GM12892 (cell line): Measurements from ENCODE around the gene RNF166.
A peak's percentile ranks its signal among the peaks of the same experiment; 100 is the strongest.

Experiments used
- DNase-seq: peaks from one replicate; pipeline ENCODE4 v3.0.0; 2011; ENCODE audit not compliant: insufficient read length
- FAIRE-seq: peaks from 2 replicates; lab custom pipeline; 2011; peaks lifted over from hg19 to GRCh38; lab: Jason Lieb, UNC
- POLR2A ChIP-seq: IDR thresholded peaks from 2 replicates; pipeline ENCODE4 v1.6.1; 2011; ENCODE audit warnings: low read depth, low read length, control low read depth
- POLR2AphosphoS5 ChIP-seq: IDR thresholded peaks from 2 replicates; pipeline ENCODE4 v1.6.1; 2011; ENCODE audit warnings: low read depth, low read length, control low read depth
- TAF1 ChIP-seq: IDR thresholded peaks from 2 replicates; pipeline ENCODE4 v1.6.1; 2011; ENCODE audit warnings: low read depth, mild to moderate bottlenecking, control low read depth, low read length, borderline replicate concordance

The RNF166 gene

GRCh38 chr16:88686062-88686438 is 20.2 kb downstream of the RNF166 start:
- DNase-seq (no peak), FAIRE-seq (no peak)
- no peak for TF ChIP-seq POLR2AphosphoS5
- no peak for TF ChIP-seq TAF1
- TF ChIP-seq POLR2A = no peak

DNA sequence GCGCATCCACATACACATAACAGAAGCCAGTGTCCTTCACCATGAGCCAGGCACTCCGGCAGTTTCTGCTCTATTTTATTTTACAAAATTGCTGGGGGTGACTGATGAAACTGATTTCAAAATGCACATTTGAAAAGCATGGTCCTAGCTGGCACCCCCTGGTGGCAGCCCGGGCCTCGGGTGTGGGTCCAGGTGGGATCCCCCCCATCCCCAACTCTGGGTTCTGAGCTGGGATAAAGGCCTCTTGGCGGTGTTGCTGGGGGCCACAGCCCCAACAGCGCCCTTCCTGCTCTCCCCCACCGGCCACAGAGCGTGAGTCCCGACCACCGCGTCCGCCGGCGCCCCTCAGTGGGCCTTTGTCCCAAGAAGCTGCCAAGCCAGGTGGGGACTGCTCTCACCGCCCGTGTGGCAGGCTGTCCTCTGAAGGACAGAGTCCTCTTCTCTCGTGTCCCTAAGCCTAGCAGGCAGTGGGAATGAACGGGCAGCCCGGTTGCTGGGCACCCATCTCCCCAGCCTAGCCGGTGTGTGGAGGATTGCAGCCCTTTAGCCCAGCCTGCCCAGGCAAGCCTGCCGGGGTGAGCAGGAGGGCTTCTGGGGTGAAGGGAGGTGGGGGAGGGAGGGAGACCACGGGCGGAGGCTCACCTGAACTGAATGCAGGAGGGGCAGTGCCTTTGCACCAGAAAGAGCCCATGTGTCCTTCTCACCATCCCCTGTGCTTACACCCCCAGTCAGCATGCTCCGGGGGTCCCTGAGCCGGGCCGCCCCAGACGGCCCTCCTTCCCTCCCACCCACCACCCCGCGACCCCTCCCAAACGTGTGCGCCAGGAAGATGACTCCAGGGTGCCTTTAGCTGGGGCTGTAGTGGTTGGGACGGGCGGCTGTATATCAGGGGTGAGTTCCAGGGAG is 20.8 kb downstream of the RNF166 start:
- DNase-seq (no peak), FAIRE-seq (no peak)
- TF ChIP-seq POLR2AphosphoS5 = no peak

- no peak for DNase-seq
- TF ChIP-seq TAF1 = no peak
- no peak for TF ChIP-seq POLR2AphosphoS5
- TF ChIP-seq POLR2A = no peak
- no peak for FAIRE-seq
Measured at GRCh38 chr16:88684569-88685155, 21.5 kb downstream of the RNF166 start.

GRCh38 chr16:88681709-88682451 is 24.3 kb downstream of the RNF166 start:
- TF ChIP-seq TAF1 (no peak), POLR2A (peak; percentile 54; the same call in 1 of the 2 replicates), POLR2AphosphoS5 (peak; percentile 75; the same call in 1 of the 2 replicates)
- FAIRE-seq (peak; percentile 96), DNase-seq (peak; percentile 91)

- peak; percentile 74 for DNase-seq
- no peak for FAIRE-seq
- TF ChIP-seq POLR2A (peak; percentile 16; the same call in 1 of the 2 replicates), POLR2AphosphoS5 (no peak)
Measured at GRCh38 chr16:88681084-88681680, 25.0 kb downstream of the RNF166 start.

- FAIRE-seq (no peak), DNase-seq (no peak)
- TF ChIP-seq TAF1 (no peak), POLR2AphosphoS5 (no peak), POLR2A (no peak)
Measured at GRCh38 chr16:88680554-88681083, 25.6 kb downstream of the RNF166 start.

GRCh38 chr16:88678224-88678979 is 27.8 kb downstream of the RNF166 start:
- DNase-seq = no peak
- TF ChIP-seq POLR2A (no peak), POLR2AphosphoS5 (no peak), TAF1 (no peak)
- no peak for FAIRE-seq

- no peak for DNase-seq
- no peak for FAIRE-seq
- TF ChIP-seq POLR2A (no peak), TAF1 (no peak), POLR2AphosphoS5 (no peak)
Measured at GRCh38 chr16:88677721-88678120, 28.5 kb downstream of the RNF166 start.

GRCh38 chr16:88676502-88677242 is 29.5 kb downstream of the RNF166 start:
- no peak for TF ChIP-seq TAF1
- TF ChIP-seq POLR2A = no peak
- TF ChIP-seq POLR2AphosphoS5 = no peak
- DNase-seq = no peak
- FAIRE-seq = no peak

- DNase-seq (no peak), FAIRE-seq (no peak)
- TF ChIP-seq POLR2A = no peak
Measured at GRCh38 chr16:88673716-88674379, 32.4 kb downstream of the RNF166 start.
